Neural progenitor cell (in vitro differentiated cells): Measurements from ENCODE around the gene TNIK. TPM values are rescaled to one million over a fixed set of nuclear protein-coding genes. Genes with fewer than 3 reads are reported as not detected.

Experiments used
- DNase-seq: peaks from one replicate; pipeline ENCODE4 v3.0.0-alpha.2; 2016; ENCODE audit warnings: low spot score
- H2AFZ ChIP-seq: fragments of 200-600 bp; sonication (generic); replicated peaks from 2 replicates; pipeline ENCODE4 v1.6.1; 2016; ENCODE audit warnings: antibody characterized with exemption
- H3F3A ChIP-seq: fragments of 200-600 bp; sonication (generic); 2 replicates; pipeline ENCODE4 v1.6.1; 2016; ENCODE audit warnings: antibody characterized with exemption, low read depth
- H3K27ac ChIP-seq: fragments of 200-600 bp; sonication (generic); 2 replicates; pipeline ENCODE4 v1.5.1; 2016; ENCODE audit warnings: mild to moderate bottlenecking
- H3K27me3 ChIP-seq: fragments of 200-600 bp; sonication (generic); 2 replicates; pipeline ENCODE4 v1.6.1; 2016; ENCODE audit warnings: mild to moderate bottlenecking, moderate library complexity
- H3K36me3 ChIP-seq: fragments of 200-600 bp; sonication (generic); 2 replicates; pipeline ENCODE4 v1.5.1; 2016
- H3K4me1 ChIP-seq: fragments of 200-600 bp; sonication (generic); 2 replicates; pipeline ENCODE4 v1.6.1; 2016; ENCODE audit warnings: mixed run types
- H3K4me2 ChIP-seq: fragments of 200-600 bp; sonication (generic); 2 replicates; pipeline ENCODE4 v1.6.1; 2016
- H3K4me3 ChIP-seq: fragments of 200-600 bp; sonication (generic); 2 replicates; pipeline ENCODE4 v1.5.1; 2016
- H3K79me2 ChIP-seq: fragments of 200-600 bp; sonication (generic); 2 replicates; pipeline ENCODE4 v1.6.1; 2016; ENCODE audit warnings: low read depth
- H3K9ac ChIP-seq: fragments of 200-600 bp; sonication (generic); 2 replicates; pipeline ENCODE4 v1.6.1; 2016
- H3K9me3 ChIP-seq: fragments of 200-600 bp; sonication (generic); 2 replicates; pipeline ENCODE4 v1.5.1; 2016; ENCODE audit warnings: low read depth
- H4K20me1 ChIP-seq: fragments of 200-600 bp; sonication (generic); 2 replicates; pipeline ENCODE4 v1.6.1; 2016; ENCODE audit warnings: low read depth
- H3K27ac Mint-ChIP-seq: 3 replicates; pipeline ENCODE4 v1.8.0; 2021; ENCODE audit warnings: mixed read lengths
- H3K27me3 Mint-ChIP-seq: 2 replicates; pipeline ENCODE4 v1.8.0; 2022; ENCODE audit warnings: low read depth, mild to moderate bottlenecking, inconsistent platforms, moderate library complexity, mixed read lengths; ENCODE audit not compliant: insufficient read depth
- H3K36me3 Mint-ChIP-seq: 3 replicates; pipeline ENCODE4 v1.8.0; 2021; ENCODE audit warnings: mixed read lengths
- H3K4me1 Mint-ChIP-seq: 3 replicates; pipeline ENCODE4 v1.8.0; 2021; ENCODE audit warnings: mixed read lengths
- H3K4me3 Mint-ChIP-seq: 3 replicates; pipeline ENCODE4 v1.8.0; 2021; ENCODE audit warnings: mild to moderate bottlenecking, moderate library complexity, mixed read lengths
- H3K9me3 Mint-ChIP-seq: 3 replicates; pipeline ENCODE4 v1.8.0; 2020; ENCODE audit warnings: mixed read lengths
- CTCF ChIP-seq: fragments of 200-600 bp; sonication (generic); IDR thresholded peaks from 2 replicates; pipeline ENCODE4 v1.5.1; 2017; ENCODE audit warnings: antibody characterized with exemption, mild to moderate bottlenecking
- EZH2 ChIP-seq: fragments of 200-600 bp; sonication (generic); IDR thresholded peaks from 2 replicates; pipeline ENCODE4 v1.6.1; 2017; ENCODE audit warnings: antibody characterized with exemption, mild to moderate bottlenecking, moderate library complexity
- EZH2phosphoT487 ChIP-seq: fragments of 200-600 bp; sonication (generic); IDR thresholded peaks from 2 replicates; pipeline ENCODE4 v1.6.1; 2017; ENCODE audit warnings: antibody characterized with exemption
- total RNA-seq: library from RNA; depleted of rRNA; stranded (reverse); fragments of >200 nt; gene quantifications from 2 replicates; pipeline ENCODE4 v1.2.3, GENCODE V29; 2015; ENCODE audit warnings: low replicate concordance

TNIK gene
- total RNA-seq, 1 donor from 2014 or later, result 3.0 TPM

GRCh38 chr3:171049861-171050444 lies 410.3 kb downstream of the TNIK start:
- no peak overlapping the region for H3K9ac ChIP-seq
- DNase-seq, result peak; percentile 79
- no peaks in the 10 kb centered on the region for H4K20me1 ChIP-seq
- no peak overlapping the region for H3K27ac ChIP-seq
- H3K9me3 Mint-ChIP-seq, result peaks cover 2% of the 10 kb centered on the region
- peaks cover 3% of the 10 kb centered on the region for H3K27me3 Mint-ChIP-seq
- no peaks in the 10 kb centered on the region for H3K4me1 Mint-ChIP-seq
- no peaks in the 10 kb centered on the region for H3K79me2 ChIP-seq
- H3K27ac Mint-ChIP-seq, result no peak overlapping the region
- H3K4me1 ChIP-seq, result no peaks in the 10 kb centered on the region
- no peaks in the 10 kb centered on the region for H3K36me3 ChIP-seq
- H3F3A ChIP-seq, result no peaks in the 10 kb centered on the region
- H3K4me3 Mint-ChIP-seq, result no peak overlapping the region
- H3K4me2 ChIP-seq, result no peak overlapping the region
- H3K36me3 Mint-ChIP-seq, result no peaks in the 10 kb centered on the region
- H3K27me3 ChIP-seq, result no peaks in the 10 kb centered on the region
- TF ChIP-seq EZH2 (no peak), CTCF (peak; percentile 78), EZH2phosphoT487 (no peak)
- no peak overlapping the region for H3K4me3 ChIP-seq
- no peaks in the 10 kb centered on the region for H3K9me3 ChIP-seq
- peak overlapping the region; percentile 15 for H2AFZ ChIP-seq

DNA sequence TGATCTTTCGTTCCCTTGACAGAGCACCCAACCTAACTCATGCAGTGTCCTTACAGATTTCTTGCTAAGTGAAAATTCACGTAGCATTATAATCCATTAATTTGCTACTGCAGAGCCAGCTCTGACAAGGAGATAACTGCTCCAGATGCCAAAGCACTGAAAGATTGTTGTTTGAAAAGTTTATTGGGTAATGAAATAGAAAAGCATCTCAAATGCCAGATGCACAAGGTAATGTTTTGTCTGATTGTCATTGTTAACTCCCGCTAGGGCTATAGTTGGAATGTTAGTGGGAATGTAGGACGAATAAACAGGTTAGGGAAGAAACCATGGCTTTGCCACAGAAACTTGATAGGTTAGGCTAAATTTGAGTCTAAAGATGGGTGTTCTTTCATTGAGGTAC lies 413.4 kb downstream of the TNIK start:
- no peaks in the 10 kb centered on the region for H3F3A ChIP-seq
- Mint-ChIP-seq H3K27ac (no peak overlapping the region), H3K4me3 (no peak overlapping the region), H3K4me1 (no peaks in the 10 kb centered on the region), H3K9me3 (no peaks in the 10 kb centered on the region), H3K27me3 (peaks cover 3% of the 10 kb centered on the region), H3K36me3 (no peaks in the 10 kb centered on the region)
- DNase-seq, result no peak
- H3K4me1 ChIP-seq, result no peaks in the 10 kb centered on the region
- H3K79me2 ChIP-seq, result no peaks in the 10 kb centered on the region
- H3K9me3 ChIP-seq, result no peaks in the 10 kb centered on the region
- no peak overlapping the region for H3K27ac ChIP-seq
- no peak overlapping the region for H3K9ac ChIP-seq
- H3K27me3 ChIP-seq, result no peaks in the 10 kb centered on the region
- no peak overlapping the region for H2AFZ ChIP-seq
- no peaks in the 10 kb centered on the region for H4K20me1 ChIP-seq
- no peak overlapping the region for H3K4me2 ChIP-seq
- H3K4me3 ChIP-seq, result no peak overlapping the region
- no peaks in the 10 kb centered on the region for H3K36me3 ChIP-seq
- no peak for TF ChIP-seq CTCF

- no peak overlapping the region for H3K27ac Mint-ChIP-seq
These were observed 415.1 kb downstream of the TNIK start for GRCh38 chr3:171044835-171045793.

DNA sequence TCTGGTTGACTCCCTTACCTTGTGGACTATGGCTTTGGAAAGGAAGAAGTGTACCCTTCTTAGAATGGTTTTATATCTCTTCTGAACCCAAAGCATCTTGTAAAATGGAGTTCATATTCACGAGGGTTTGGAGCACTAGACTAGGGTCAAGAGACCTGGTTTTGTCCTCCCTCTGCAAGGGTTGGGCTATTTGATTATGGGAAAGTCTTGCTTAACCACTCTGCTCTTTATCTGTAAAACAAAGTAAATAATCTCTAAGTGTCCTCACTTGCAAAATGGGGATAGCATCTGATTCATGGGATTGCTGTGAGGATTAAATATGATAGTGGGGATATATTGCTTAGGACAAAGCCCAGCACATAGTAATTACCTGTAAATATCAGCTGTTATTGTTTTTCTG lies 415.8 kb downstream of the TNIK start:
- no peaks in the 10 kb centered on the region for H3K79me2 ChIP-seq
- H3K4me3 ChIP-seq, result no peak overlapping the region
- peaks cover 3% of the 10 kb centered on the region for H3K27me3 Mint-ChIP-seq
- no peaks in the 10 kb centered on the region for H3K9me3 ChIP-seq
- TF ChIP-seq EZH2, result no peak
- no peak for TF ChIP-seq EZH2phosphoT487
- no peak for TF ChIP-seq CTCF
- H3K9me3 Mint-ChIP-seq, result peaks cover 2% of the 10 kb centered on the region
- H3K4me2 ChIP-seq, result no peak overlapping the region
- no peak overlapping the region for H2AFZ ChIP-seq
- no peaks in the 10 kb centered on the region for H3K27me3 ChIP-seq
- DNase-seq, result no peak
- no peak overlapping the region for H3K27ac ChIP-seq
- no peak overlapping the region for H3K4me3 Mint-ChIP-seq
- H3K4me1 ChIP-seq, result no peaks in the 10 kb centered on the region
- no peaks in the 10 kb centered on the region for H3K4me1 Mint-ChIP-seq
- H3K36me3 ChIP-seq, result no peaks in the 10 kb centered on the region
- no peak overlapping the region for H3K9ac ChIP-seq
- no peaks in the 10 kb centered on the region for H4K20me1 ChIP-seq
- no peak overlapping the region for H3K27ac Mint-ChIP-seq
- no peaks in the 10 kb centered on the region for H3F3A ChIP-seq
- H3K36me3 Mint-ChIP-seq, result no peaks in the 10 kb centered on the region

More at GRCh38 chr3:171044835-171045793, 415.1 kb downstream of the TNIK start:
- no peaks in the 10 kb centered on the region for H3K9me3 Mint-ChIP-seq
- Histone ChIP-seq H3K4me2 (no peak overlapping the region), H3F3A (no peaks in the 10 kb centered on the region), H3K9me3 (no peaks in the 10 kb centered on the region), H3K4me1 (no peaks in the 10 kb centered on the region), H4K20me1 (no peaks in the 10 kb centered on the region), H3K27me3 (no peaks in the 10 kb centered on the region), H3K36me3 (no peaks in the 10 kb centered on the region), H3K27ac (no peak overlapping the region), H3K9ac (no peak overlapping the region), H2AFZ (no peak overlapping the region), H3K79me2 (no peaks in the 10 kb centered on the region), H3K4me3 (no peak overlapping the region)
- DNase-seq, result no peak
- H3K36me3 Mint-ChIP-seq, result no peaks in the 10 kb centered on the region
- peaks cover 3% of the 10 kb centered on the region for H3K27me3 Mint-ChIP-seq
- no peak for TF ChIP-seq EZH2
- no peak overlapping the region for H3K4me3 Mint-ChIP-seq
- H3K4me1 Mint-ChIP-seq, result no peaks in the 10 kb centered on the region
